ENCODE results near the gene PTBP1. TPM values are rescaled to one million over a fixed set of nuclear protein-coding genes. Genes with fewer than 3 reads are reported as not detected.
A peak's percentile ranks its signal among the peaks of the same experiment; 100 is the strongest.

Gene PTBP1
- total and polyA plus RNA-seq, 2 experiments from 2014 or later, result 178 to 219 TPM

GRCh38 chr19:782878-783668, 14.2 kb upstream of the PTBP1 start:
- Histone ChIP-seq H3K9me3 (ENCODE audit: low read depth) (no peaks in the 10 kb centered on the region), H3K4me2 (peak overlapping the region; percentile 80), H3K4me1 (ENCODE audit: insufficient read depth) (peaks cover 33% of the 10 kb centered on the region), H3K36me3 (replicated peaks; ENCODE audit: insufficient read depth, low read depth) (no peaks in the 10 kb centered on the region), H2AFZ (peak overlapping the region; percentile 59), H3K4me3 (peak overlapping the region; percentile 17), H3K27ac (peak overlapping the region; percentile 93), H3K9me2 (replicated peaks; ENCODE audit: insufficient read depth) (no peaks in the 10 kb centered on the region), H4K20me1 (ENCODE audit: insufficient read depth, poor library complexity, severe bottlenecking) (no peaks in the 10 kb centered on the region), H3K27me3 (no peaks in the 10 kb centered on the region), H3K79me2 (peaks cover 31% of the 10 kb centered on the region)
- WGBS (ENCODE audit: low lambda C conversion rate, missing lambda C conversion rate), result 55% methylated on average over 30 of the region's 30 CpGs
- DNase-seq (ENCODE audit: low spot score), result peak; percentile 37
- TF ChIP-seq EZH2 (IDR thresholded peaks at IDR 0.05; ENCODE audit: borderline replicate concordance) (no peak), EZH2phosphoT487 (IDR thresholded peaks at IDR 0.05; ENCODE audit: low read depth, severe bottlenecking, unreplicated experiment) (no peak)

- H3K9me2 ChIP-seq (replicated peaks; ENCODE audit: insufficient read depth), result no peaks in the 10 kb centered on the region
- no peak overlapping the region for H3K4me3 ChIP-seq
- H3K4me2 ChIP-seq, result peak overlapping the region; percentile 80
- H4K20me1 ChIP-seq (ENCODE audit: insufficient read depth, poor library complexity, severe bottlenecking), result no peaks in the 10 kb centered on the region
- peak; percentile 2 for DNase-seq (ENCODE audit: low spot score)
- no peak overlapping the region for H3K27ac ChIP-seq
- TF ChIP-seq CTCF (IDR thresholded peaks at IDR 0.05; ENCODE audit: poor library complexity), result no peak
- no peak for TF ChIP-seq EZH2 (IDR thresholded peaks at IDR 0.05; ENCODE audit: borderline replicate concordance)
- TF ChIP-seq EZH2phosphoT487 (IDR thresholded peaks at IDR 0.05; ENCODE audit: low read depth, severe bottlenecking, unreplicated experiment), result no peak
- H3K9me3 ChIP-seq (ENCODE audit: low read depth), result no peaks in the 10 kb centered on the region
- WGBS (ENCODE audit: low lambda C conversion rate, missing lambda C conversion rate), result 89% methylated on average over 12 of the region's 13 CpGs
- no peaks in the 10 kb centered on the region for H3K27me3 ChIP-seq
- H3K36me3 ChIP-seq (replicated peaks; ENCODE audit: insufficient read depth, low read depth), result no peaks in the 10 kb centered on the region
- no peak overlapping the region for H2AFZ ChIP-seq
- peaks cover 39% of the 10 kb centered on the region for H3K4me1 ChIP-seq (ENCODE audit: insufficient read depth)
- peaks cover 31% of the 10 kb centered on the region for H3K79me2 ChIP-seq
Observed at GRCh38 chr19:784541-784940, 12.7 kb upstream of the PTBP1 start.

- H3K4me1 ChIP-seq (ENCODE audit: insufficient read depth), result peaks cover 26% of the 10 kb centered on the region
- H4K20me1 ChIP-seq (ENCODE audit: insufficient read depth, poor library complexity, severe bottlenecking), result no peaks in the 10 kb centered on the region
- WGBS (ENCODE audit: low lambda C conversion rate, missing lambda C conversion rate), result 95% methylated on average over 16 of the region's 16 CpGs
- H3K79me2 ChIP-seq, result peaks cover 19% of the 10 kb centered on the region
- no peaks in the 10 kb centered on the region for H3K27me3 ChIP-seq
- no peak for DNase-seq (ENCODE audit: low spot score)
- H3K4me2 ChIP-seq, result no peak overlapping the region
- H3K9me3 ChIP-seq (ENCODE audit: low read depth), result no peaks in the 10 kb centered on the region
- no peak for TF ChIP-seq CTCF (IDR thresholded peaks at IDR 0.05; ENCODE audit: poor library complexity)
- TF ChIP-seq EZH2 (IDR thresholded peaks at IDR 0.05; ENCODE audit: borderline replicate concordance), result no peak
- no peak for TF ChIP-seq EZH2phosphoT487 (IDR thresholded peaks at IDR 0.05; ENCODE audit: low read depth, severe bottlenecking, unreplicated experiment)
- H2AFZ ChIP-seq, result no peak overlapping the region
- no peak overlapping the region for H3K27ac ChIP-seq
- H3K36me3 ChIP-seq (replicated peaks; ENCODE audit: insufficient read depth, low read depth), result no peaks in the 10 kb centered on the region
- H3K4me3 ChIP-seq, result no peak overlapping the region
- no peaks in the 10 kb centered on the region for H3K9me2 ChIP-seq (replicated peaks; ENCODE audit: insufficient read depth)
Observed at GRCh38 chr19:787536-787935, 9.7 kb upstream of the PTBP1 start.

- no peak for TF ChIP-seq EZH2phosphoT487 (IDR thresholded peaks at IDR 0.05; ENCODE audit: low read depth, severe bottlenecking, unreplicated experiment)
- TF ChIP-seq CTCF (IDR thresholded peaks at IDR 0.05; ENCODE audit: poor library complexity), result no peak
- TF ChIP-seq EZH2 (IDR thresholded peaks at IDR 0.05; ENCODE audit: borderline replicate concordance), result no peak
- peak overlapping the region; percentile 64 for H2AFZ ChIP-seq
- no peak for DNase-seq (ENCODE audit: low spot score)
- H3K4me2 ChIP-seq, result no peak overlapping the region
- 71% methylated on average over 11 of the region's 11 CpGs for WGBS (ENCODE audit: low lambda C conversion rate, missing lambda C conversion rate)
- H3K36me3 ChIP-seq (replicated peaks; ENCODE audit: insufficient read depth, low read depth), result no peaks in the 10 kb centered on the region
- no peaks in the 10 kb centered on the region for H3K9me3 ChIP-seq (ENCODE audit: low read depth)
- H3K4me3 ChIP-seq, result no peak overlapping the region
- H3K79me2 ChIP-seq, result peaks cover 14% of the 10 kb centered on the region
- no peaks in the 10 kb centered on the region for H3K27me3 ChIP-seq
- H3K4me1 ChIP-seq (ENCODE audit: insufficient read depth), result peaks cover 16% of the 10 kb centered on the region
- H3K27ac ChIP-seq, result peak overlapping the region; percentile 69
- no peaks in the 10 kb centered on the region for H4K20me1 ChIP-seq (ENCODE audit: insufficient read depth, poor library complexity, severe bottlenecking)
- H3K9me2 ChIP-seq (replicated peaks; ENCODE audit: insufficient read depth), result no peaks in the 10 kb centered on the region
Observed at GRCh38 chr19:788686-788982, 8.6 kb upstream of the PTBP1 start.
